Head of caudate nucleus (tissue), 42 donors: Measurements from ENCODE around the gene CEACAM8.
"Not testable (repeated sequence)": the region's sequence is repeated elsewhere in the genome, so short reads cannot be mapped to it uniquely, and the experiment has no call there.

ENCODE experiments used
- DNase-seq, 42 donors: peaks; one replicate each; pipeline versions ENCODE4 v3.0.0 to v3.0.0-alpha.2; 2020 to 2021; ENCODE audit warnings: mixed read lengths in 7 of 42
- intact Hi-C: fragments of 100-400 bp; cut with DNase I; formaldehyde crosslinking; loops from one replicate; pipeline ENCODE4 v1.15.0; 2022

Gene CEACAM8

DNA sequence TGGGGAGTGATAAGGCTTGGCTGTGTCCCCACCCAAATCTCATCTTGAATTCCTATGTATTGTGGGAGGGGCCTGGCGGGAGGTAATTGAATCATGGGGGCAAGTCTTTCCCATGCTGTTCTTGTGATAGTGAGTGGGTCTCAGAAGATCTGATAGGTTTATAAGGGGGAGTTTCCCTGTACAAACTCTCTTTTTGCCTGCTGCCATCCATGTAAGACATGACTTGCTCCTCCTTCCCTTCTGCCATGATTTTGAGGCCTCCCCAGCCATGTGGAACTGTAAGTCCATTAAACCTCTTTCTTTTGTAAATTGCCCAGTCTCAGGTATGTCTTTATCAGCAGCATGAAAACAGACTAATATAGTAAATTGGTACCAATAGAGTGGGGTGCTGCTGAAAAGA is 45.7 kb downstream of the CEACAM8 start:
- DNase-seq, intact Hi-C loops: not testable (repeated sequence)

DNA sequence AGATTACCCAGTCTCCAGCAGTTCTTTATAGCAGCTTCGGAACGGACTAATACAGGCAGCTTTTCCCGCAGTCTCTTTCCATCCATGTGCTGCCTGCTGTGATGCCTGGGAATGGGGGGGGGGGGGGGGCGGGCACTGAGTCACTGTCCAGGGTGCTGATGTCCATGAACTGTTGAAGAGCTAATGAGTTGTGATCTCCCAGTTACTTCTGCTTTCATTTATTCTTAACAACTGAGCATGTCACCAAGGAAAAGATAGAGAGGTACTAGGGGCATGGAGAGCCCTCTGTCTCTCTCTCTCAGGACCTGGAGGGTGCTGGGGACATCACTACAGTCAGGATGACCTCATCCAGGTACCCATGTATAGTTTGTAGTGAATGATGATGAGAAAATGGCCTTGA is 46.2 kb downstream of the CEACAM8 start:
- intact Hi-C loops: no loop called here
- DNase-seq: no peak

DNA sequence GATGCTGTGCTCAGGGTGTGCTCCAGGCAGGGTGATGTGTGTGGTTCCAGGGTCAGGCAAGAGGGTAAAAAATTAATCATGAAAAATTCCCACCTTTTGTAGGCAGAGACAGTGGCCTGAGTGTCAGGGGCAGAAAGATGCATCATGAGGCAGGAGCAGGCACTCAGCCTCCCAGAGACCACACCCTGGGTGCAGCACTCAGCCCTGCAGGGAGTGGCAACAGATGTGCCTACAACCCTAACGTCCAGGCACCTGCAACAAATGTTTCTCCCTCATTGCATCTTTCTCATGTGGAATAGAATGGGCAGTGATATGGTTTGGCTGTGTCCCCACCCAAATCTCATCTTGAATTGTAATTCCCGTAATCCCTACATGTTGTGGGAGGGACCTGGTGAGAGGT is 46.8 kb downstream of the CEACAM8 start:
- intact Hi-C loops: no loop called here
- no peak for DNase-seq

DNA sequence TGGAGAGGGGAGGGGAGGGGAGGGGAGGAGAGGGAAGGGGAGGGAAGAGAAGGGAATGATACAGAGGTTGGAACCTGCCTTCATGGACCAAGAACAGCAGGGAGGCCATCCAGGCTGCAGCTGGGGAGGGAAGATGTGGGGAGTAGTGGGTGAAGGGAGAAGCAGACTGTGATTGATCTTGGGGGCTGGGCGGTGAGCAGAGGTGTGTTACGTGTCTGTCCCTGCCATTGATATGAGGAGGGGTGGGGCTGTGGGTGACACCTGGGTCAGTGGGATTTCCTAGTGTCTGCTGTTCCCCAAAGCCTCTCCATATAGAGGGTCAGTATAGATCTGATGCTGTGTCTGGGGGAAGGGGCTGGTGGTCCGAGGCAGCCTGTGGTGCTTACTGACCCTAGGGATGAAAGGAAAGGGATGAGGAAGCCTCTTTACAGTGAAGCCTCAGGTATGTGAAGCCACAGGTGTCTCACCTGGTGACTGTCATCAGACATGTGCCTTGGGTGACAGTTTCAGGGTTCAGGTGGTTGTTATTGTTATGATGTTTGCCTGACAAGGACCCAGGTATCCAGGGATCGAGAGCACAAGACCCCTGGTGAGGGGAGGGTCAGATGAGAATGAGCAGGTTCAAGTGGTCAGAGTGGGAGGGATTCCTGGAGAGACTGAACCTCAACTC is 47.8 kb downstream of the CEACAM8 start:
- intact Hi-C loops: no loop called here
- peak in 1 of 42 donors; percentile 12 for DNase-seq

DNA sequence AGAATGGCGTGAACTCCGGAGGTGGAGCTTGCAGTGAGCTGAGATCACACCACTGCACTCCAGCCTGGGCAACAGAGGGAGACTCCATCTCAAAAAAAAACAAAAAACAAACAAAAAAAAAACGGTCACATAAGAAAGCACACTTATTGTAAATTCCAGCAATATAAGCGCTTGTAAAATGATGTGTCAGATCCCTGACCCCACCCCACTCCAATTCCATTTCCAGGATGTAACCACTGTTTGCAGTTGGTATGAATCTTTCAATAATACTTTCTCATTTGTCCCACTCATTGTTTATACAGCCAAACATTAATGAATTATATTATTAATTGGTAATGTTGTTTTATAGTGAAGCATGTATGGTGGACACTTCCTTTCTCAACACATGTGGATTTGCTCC is 50.6 kb downstream of the CEACAM8 start:
- intact Hi-C loops: no loop called here
- DNase-seq: no peak

DNA sequence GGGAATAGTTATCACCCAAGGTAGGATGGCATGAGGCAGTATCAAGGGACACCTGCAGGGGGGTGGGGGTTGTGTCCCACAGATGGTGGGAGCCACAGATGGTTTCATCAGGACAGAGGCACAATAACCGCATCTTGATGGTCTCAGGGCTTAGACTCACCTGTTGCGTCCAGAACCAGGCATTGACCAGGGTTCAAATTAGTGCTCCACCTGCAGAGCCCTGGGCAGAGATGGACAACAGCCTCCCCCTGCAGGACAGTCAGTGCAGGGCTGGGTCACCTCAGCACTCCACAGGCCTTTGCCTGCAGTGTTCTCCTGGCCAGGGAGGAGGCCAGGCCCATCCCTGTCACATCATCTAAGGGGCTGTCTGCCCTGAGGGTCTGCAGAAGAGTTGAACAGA is 51.9 kb downstream of the CEACAM8 start:
- DNase-seq: peak in 1 of 42 donors; percentile 9
- intact Hi-C loops: no loop called here

DNA sequence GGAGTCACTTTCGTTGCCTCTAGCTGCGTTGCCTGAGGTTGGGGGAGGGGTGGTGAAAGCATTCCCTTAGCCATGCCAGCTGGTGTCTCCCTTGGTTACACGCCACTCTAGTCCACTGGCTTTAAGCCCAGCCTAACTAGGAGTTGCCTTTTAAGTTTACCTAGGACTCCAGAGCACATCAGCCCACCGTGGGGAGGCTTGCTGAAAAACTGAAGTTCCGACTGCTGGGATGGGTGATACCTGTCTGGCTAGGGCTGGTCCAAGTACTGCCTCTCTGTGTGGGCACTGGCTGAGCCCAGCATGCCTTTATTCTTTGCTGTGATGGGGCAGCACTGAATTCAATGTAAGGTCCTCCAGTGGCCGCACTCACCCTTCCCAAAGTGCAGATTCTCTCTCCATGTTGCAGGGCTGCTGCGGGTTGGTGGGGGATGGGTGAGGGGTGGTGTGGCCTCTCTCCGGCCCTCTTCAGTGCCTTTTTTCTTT is 54.6 kb downstream of the CEACAM8 start:
- DNase-seq: peak in 1 of 42 donors; percentile 33
- intact Hi-C loops: no loop called here

DNA sequence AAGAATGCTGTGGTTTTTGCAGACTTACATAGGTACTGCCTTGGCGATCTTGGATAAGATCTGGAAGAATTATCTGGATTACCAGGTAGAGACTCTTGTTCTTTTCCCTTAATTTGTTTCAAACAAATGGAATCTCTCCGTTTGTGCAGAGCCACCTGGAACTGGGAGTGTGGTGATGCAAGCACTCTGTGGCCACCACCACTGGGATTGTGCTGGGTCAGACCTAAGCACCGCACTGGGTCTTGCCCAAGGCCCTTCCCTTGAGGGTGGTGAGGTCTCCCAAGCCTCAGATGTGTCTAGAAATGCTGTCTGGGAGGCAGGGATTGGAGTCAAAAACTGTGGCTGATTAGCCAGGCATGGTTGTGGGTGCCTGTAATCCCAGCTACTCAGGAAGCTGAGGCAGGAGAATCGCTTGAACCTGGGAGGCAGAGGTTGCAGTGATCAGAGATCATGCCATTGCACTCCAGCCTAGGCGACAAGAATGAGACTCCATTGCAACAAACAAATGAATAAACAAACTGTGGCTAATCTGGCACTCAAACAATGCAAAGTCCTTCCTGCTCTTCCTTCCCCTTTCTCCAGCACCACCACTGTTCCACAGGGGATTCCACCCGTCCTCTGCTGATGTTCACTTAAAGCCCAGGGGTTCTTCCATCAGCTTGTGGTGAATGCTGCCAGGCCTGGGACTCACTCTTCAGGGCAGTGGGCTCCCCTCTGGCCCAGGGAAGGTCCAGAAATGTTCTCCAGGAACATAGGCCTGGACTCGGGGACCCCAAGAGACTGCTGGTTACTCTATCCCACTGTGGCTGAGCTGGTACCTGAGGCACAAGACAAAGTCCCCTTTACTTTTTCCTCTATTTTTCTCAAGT is 55.6 kb downstream of the CEACAM8 start:
- intact Hi-C loops: no loop called here
- no peak for DNase-seq

DNA sequence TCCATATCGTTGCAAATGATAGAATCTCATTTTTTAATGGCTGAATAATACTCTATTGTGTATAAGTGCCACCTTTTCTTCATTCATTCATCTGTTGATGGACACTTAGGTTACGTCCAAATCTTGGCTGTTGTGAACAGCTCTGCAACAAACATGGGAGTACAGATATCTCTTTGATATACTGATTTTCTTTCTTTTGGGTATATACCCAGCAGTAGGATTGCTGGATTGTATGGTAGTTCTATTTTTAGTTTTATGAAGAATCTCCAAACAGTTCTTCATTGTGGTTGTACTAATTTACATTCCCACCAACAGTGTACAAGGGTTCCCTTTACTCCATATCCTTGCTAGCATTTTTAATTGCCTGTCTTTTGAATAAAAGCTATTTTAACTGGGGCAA is 59.4 kb downstream of the CEACAM8 start:
- intact Hi-C loops, DNase-seq: not testable (repeated sequence)

DNA sequence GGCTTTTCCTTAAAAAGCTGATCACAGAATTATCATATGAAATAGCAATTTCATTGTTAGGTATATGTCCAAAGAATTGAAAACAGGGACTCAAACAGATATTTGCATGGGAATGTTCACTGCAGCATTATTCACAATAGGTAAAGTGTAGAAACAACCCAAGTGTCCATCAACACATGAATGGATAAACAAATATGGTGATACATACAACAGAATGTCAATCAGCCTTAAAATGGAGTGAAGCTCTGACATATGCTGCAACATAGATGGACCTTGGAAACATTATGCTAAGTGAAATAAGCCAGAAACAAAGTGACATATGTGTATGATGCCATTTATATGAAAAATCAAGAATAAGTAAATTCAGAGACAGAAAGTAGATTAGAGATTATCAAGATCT is 60.3 kb downstream of the CEACAM8 start:
- intact Hi-C loops: no loop called here
- no peak for DNase-seq

DNA sequence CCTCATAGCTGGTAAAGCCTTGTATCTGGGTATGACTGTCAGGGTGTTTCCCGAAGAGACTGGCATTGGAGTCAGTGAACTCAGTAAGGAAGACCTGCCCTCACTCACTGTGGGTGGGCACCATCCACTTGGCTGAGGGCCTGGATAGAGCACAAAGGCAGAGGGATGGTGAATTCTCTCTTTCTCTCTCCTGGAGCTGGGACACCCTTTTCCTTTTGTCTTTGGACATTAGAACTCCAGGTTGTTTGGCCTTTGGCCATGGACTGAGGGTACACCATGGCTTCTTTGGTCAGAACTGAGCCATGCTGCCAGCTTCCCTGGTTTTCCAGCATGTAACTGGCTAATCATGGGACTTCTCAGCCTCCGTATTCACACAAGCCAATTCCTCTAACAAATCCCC is 61.8 kb downstream of the CEACAM8 start:
- peak in 1 of 42 donors; percentile 11 for DNase-seq

DNA sequence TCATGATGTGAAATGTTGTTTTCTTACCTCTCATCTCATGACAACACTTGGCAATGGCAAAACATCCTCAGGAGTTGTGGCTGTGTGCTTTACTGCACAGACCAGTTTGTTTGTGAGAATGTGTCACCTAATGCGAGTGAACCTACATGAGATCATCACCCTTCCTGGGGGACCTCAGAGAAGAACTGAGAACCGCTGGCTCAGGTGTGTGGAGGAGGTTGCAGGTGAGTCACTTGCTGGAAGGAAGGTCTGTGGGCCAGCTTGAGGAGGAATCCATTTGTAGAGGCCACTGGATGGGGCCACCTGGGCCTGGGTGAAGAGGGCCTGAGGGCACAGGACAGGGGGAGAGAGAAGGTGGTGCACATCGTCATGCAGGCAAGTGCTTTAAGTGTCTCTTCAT is 63.4 kb downstream of the CEACAM8 start:
- DNase-seq: peak in 1 of 42 donors; percentile 1
- intact Hi-C loops: no loop called here

More for the DNA sequence above, 61.8 kb downstream of the CEACAM8 start:
- intact Hi-C loops: no loop called here
